ENCODE results near the gene EMILIN2.

Gene EMILIN2

GRCh38 chr18:2894131-2894840 lies 47.5 kb downstream of the EMILIN2 start:
- Histone ChIP-seq H3F3A (ENCODE audit: insufficient read depth, low read length) (no peaks in the 10 kb centered on the region), H3K79me2 (ENCODE audit: insufficient read depth, low read length) (no peaks in the 10 kb centered on the region), H3K4me3 (ENCODE audit: low read depth, low read length, poor library complexity, severe bottlenecking) (no peak overlapping the region), H3K4me2 (ENCODE audit: low read length) (no peak overlapping the region), H3K27me3 (ENCODE audit: insufficient read depth, low read length) (no peaks in the 10 kb centered on the region), H4K20me1 (ENCODE audit: insufficient read depth, low read length) (no peaks in the 10 kb centered on the region), H3K4me1 (ENCODE audit: insufficient read depth, low read length, severe bottlenecking) (peaks cover 4% of the 10 kb centered on the region), H3K9me2 (ENCODE audit: low read depth, low read length) (no peaks in the 10 kb centered on the region), H3K9me3 (ENCODE audit: low read length) (no peaks in the 10 kb centered on the region), H3K36me3 (ENCODE audit: insufficient read depth, low read length) (no peaks in the 10 kb centered on the region), H2AFZ (ENCODE audit: low read length) (no peak overlapping the region), H3K27ac (ENCODE audit: low read depth, low read length, poor library complexity, severe bottlenecking) (no peak overlapping the region), H3K9ac (ENCODE audit: low read length) (no peak overlapping the region)
- TF ChIP-seq EZH2 (IDR thresholded peaks at IDR 0.05; ENCODE audit: borderline replicate concordance, low read length) (no peak), CTCF (IDR thresholded peaks at IDR 0.05; ENCODE audit: low read length) (no peak)

- H3K36me3 ChIP-seq (ENCODE audit: insufficient read depth, low read length) = no peaks in the 10 kb centered on the region
- no peak overlapping the region for H3K9ac ChIP-seq (ENCODE audit: low read length)
- no peaks in the 10 kb centered on the region for H3K9me2 ChIP-seq (ENCODE audit: low read depth, low read length)
- H3K27ac ChIP-seq (ENCODE audit: low read depth, low read length, poor library complexity, severe bottlenecking) = no peak overlapping the region
- H3K4me1 ChIP-seq (ENCODE audit: insufficient read depth, low read length, severe bottlenecking) = peaks cover 4% of the 10 kb centered on the region
- H3F3A ChIP-seq (ENCODE audit: insufficient read depth, low read length) = no peaks in the 10 kb centered on the region
- no peaks in the 10 kb centered on the region for H3K9me3 ChIP-seq (ENCODE audit: low read length)
- no peak overlapping the region for H3K4me3 ChIP-seq (ENCODE audit: low read depth, low read length, poor library complexity, severe bottlenecking)
- no peak overlapping the region for H2AFZ ChIP-seq (ENCODE audit: low read length)
- H3K79me2 ChIP-seq (ENCODE audit: insufficient read depth, low read length) = no peaks in the 10 kb centered on the region
- H3K4me2 ChIP-seq (ENCODE audit: low read length) = no peak overlapping the region
- TF ChIP-seq CTCF (IDR thresholded peaks at IDR 0.05; ENCODE audit: low read length) = no peak
- no peak for TF ChIP-seq EZH2 (IDR thresholded peaks at IDR 0.05; ENCODE audit: borderline replicate concordance, low read length)
- H4K20me1 ChIP-seq (ENCODE audit: insufficient read depth, low read length) = no peaks in the 10 kb centered on the region
- H3K27me3 ChIP-seq (ENCODE audit: insufficient read depth, low read length) = no peaks in the 10 kb centered on the region
Observed at GRCh38 chr18:2894841-2895370, 48.1 kb downstream of the EMILIN2 start.

DNA sequence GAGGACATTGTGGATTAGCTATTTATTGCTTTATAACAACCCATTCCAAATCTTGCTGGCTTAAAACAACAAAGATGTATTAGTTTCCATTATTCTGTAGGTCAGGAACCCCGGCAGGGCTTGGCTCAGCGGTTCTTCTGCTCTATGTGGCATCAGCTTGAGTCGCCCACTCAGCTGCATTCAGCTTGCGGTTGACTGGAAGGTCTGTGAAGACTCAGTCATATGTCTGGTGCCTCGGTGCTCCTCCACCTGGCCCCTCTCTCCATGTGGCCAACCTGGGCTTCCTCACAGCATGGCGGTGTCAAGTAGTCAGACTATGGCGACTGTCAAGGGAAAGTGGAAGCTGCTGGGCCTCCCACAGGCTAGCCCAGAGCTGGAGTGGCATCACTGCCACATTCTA lies 48.6 kb downstream of the EMILIN2 start:
- H3K9me2 ChIP-seq (ENCODE audit: low read depth, low read length) = no peaks in the 10 kb centered on the region
- no peaks in the 10 kb centered on the region for H3K79me2 ChIP-seq (ENCODE audit: insufficient read depth, low read length)
- H3K4me2 ChIP-seq (ENCODE audit: low read length) = no peak overlapping the region
- peaks cover 4% of the 10 kb centered on the region for H3K4me1 ChIP-seq (ENCODE audit: insufficient read depth, low read length, severe bottlenecking)
- H4K20me1 ChIP-seq (ENCODE audit: insufficient read depth, low read length) = no peaks in the 10 kb centered on the region
- H3K27ac ChIP-seq (ENCODE audit: low read depth, low read length, poor library complexity, severe bottlenecking) = no peak overlapping the region
- no peaks in the 10 kb centered on the region for H3F3A ChIP-seq (ENCODE audit: insufficient read depth, low read length)
- H3K9ac ChIP-seq (ENCODE audit: low read length) = no peak overlapping the region
- TF ChIP-seq CTCF (IDR thresholded peaks at IDR 0.05; ENCODE audit: low read length) = no peak
- no peak for TF ChIP-seq EZH2 (IDR thresholded peaks at IDR 0.05; ENCODE audit: borderline replicate concordance, low read length)
- no peak overlapping the region for H3K4me3 ChIP-seq (ENCODE audit: low read depth, low read length, poor library complexity, severe bottlenecking)
- no peak overlapping the region for H2AFZ ChIP-seq (ENCODE audit: low read length)
- H3K9me3 ChIP-seq (ENCODE audit: low read length) = no peaks in the 10 kb centered on the region
- no peaks in the 10 kb centered on the region for H3K27me3 ChIP-seq (ENCODE audit: insufficient read depth, low read length)
- no peaks in the 10 kb centered on the region for H3K36me3 ChIP-seq (ENCODE audit: insufficient read depth, low read length)

Measured in OCI-LY1 (cell line).